Lung (tissue), 12 donors: ENCODE results near the gene EPB41L2. TPM values are rescaled to one million over a fixed set of nuclear protein-coding genes. Genes with fewer than 3 reads are reported as not detected.

Experiments used
- ATAC-seq: fragments of 200-7000 bp; cut with Tn5 transposase; one replicate; pipeline ENCODE4 v1.9.1; 2020; ENCODE audit warnings: moderate number of reproducible peaks; ENCODE audit not compliant: insufficient read depth, low FRiP score
- DNase-seq, 3 donors: peaks; one replicate each; pipeline ENCODE4 v3.0.0-alpha.2; 2013 to 2017
- H3K27ac ChIP-seq, 2 donors: one replicate each; pipeline ENCODE4 v1.5.1; 2013; ENCODE audit warnings: mild to moderate bottlenecking in 2 of 2, moderate library complexity in 2 of 2, control low read depth in 1 of 2, inconsistent platforms in 1 of 2, low read depth in 1 of 2, low read length in 1 of 2
- H3K27me3 ChIP-seq, 3 donors: one replicate each; pipeline ENCODE4 v1.5.1; 2013; ENCODE audit warnings: low read length in 2 of 3; ENCODE audit not compliant: control insufficient read depth in 3 of 3, insufficient read depth in 3 of 3
- H3K36me3 ChIP-seq, 4 donors: one replicate each; pipeline ENCODE4 v1.5.1; 2013; ENCODE audit warnings: low read length in 4 of 4, mild to moderate bottlenecking in 1 of 4, moderate library complexity in 1 of 4; ENCODE audit not compliant: control insufficient read depth in 4 of 4, insufficient read depth in 4 of 4
- H3K4me1 ChIP-seq, 5 donors: one replicate each; pipeline ENCODE4 v1.5.1; 2013; ENCODE audit warnings: low read length in 5 of 5, mild to moderate bottlenecking in 2 of 5, moderate library complexity in 1 of 5; ENCODE audit not compliant: control insufficient read depth in 5 of 5, insufficient read depth in 5 of 5
- H3K4me3 ChIP-seq: one replicate; pipeline ENCODE4 v1.5.1; 2013; ENCODE audit warnings: mild to moderate bottlenecking, control low read depth, moderate library complexity
- H3K9ac ChIP-seq, 2 donors: one replicate each; pipeline ENCODE4 v1.5.1; 2013; ENCODE audit warnings: low read length in 2 of 2, control low read depth in 1 of 2; ENCODE audit not compliant: insufficient read depth in 1 of 2
- H3K9me3 ChIP-seq, 4 donors: one replicate each; pipeline ENCODE4 v1.5.1; 2013; ENCODE audit warnings: low read length in 3 of 4, mild to moderate bottlenecking in 1 of 4, moderate library complexity in 1 of 4; ENCODE audit not compliant: control insufficient read depth in 4 of 4, insufficient read depth in 3 of 4
- CTCF ChIP-seq: IDR thresholded peaks from 2 replicates; pipeline ENCODE4 v1.5.1; 2012; ENCODE audit warnings: mild to moderate bottlenecking; ENCODE audit errors: control extremely low read depth, extremely low read depth
- WGBS, 2 donors: extraction: QIAGEN DNeasy Blood & Tissue Kit; methylation state at CpG; one replicate each; pipeline ENCODE4 v1.1.7; 2013; 5-methylcytosine and 5-hydroxymethylcytosine counted together
- polyA plus RNA-seq, 2 donors: library from polyadenylated mRNA; stranded (reverse); fragments of 200-250 nt; gene quantifications; one replicate each; pipeline ENCODE4 v1.2.1, GENCODE V29; 2013
- total RNA-seq, 2 donors: library from RNA; depleted of rRNA in 1 of 2; stranded (reverse); fragments of >200 nt in 1 of 2; gene quantifications; one replicate each; pipeline ENCODE4 v1.2.1, GENCODE V29; 2014 to 2021
- donor health status: control.
- donor health status: control.
- donor health status: Bipolar disorder and iron deficiency.
- donor health status: healthy.
- donor health status: DM: yes; HTN: yes; CAD: no.

Gene EPB41L2
- total and polyA plus RNA-seq, 4 donors: 21.9 to 265 (median 52.7) TPM

DNA sequence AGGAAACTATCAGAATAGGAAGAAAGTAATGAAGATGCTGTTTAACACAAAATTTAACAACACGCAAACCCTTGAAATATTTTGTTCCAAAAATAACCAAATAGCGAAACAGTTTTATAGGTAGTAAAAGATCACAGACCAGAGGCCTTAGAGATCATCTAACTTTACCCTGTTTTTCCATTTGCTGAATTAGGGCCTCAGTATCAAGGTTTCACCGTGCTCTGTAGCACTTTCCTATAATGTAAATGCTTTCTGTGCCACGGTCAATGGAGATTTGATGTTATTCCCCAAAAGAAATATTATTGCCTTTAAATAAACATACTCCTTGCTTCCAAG lies 23.7 kb downstream of the EPB41L2 start:
- ATAC-seq (no peak), DNase-seq (no peak)
- Histone ChIP-seq H3K4me3 (no peak overlapping the region), H3K36me3 (no peaks in the 10 kb centered on the region), H3K9me3 (no peaks in the 10 kb centered on the region), H3K4me1 (peaks cover 0 to 28% (median 6%) of the 10 kb centered on the region in 5 donors), H3K27me3 (no peaks in the 10 kb centered on the region), H3K27ac (no peak overlapping the region), H3K9ac (no peak overlapping the region)
- 92 to 93% methylated on average over 4 of the region's 4 CpGs for WGBS, 2 donors
- TF ChIP-seq CTCF: no peak

DNA sequence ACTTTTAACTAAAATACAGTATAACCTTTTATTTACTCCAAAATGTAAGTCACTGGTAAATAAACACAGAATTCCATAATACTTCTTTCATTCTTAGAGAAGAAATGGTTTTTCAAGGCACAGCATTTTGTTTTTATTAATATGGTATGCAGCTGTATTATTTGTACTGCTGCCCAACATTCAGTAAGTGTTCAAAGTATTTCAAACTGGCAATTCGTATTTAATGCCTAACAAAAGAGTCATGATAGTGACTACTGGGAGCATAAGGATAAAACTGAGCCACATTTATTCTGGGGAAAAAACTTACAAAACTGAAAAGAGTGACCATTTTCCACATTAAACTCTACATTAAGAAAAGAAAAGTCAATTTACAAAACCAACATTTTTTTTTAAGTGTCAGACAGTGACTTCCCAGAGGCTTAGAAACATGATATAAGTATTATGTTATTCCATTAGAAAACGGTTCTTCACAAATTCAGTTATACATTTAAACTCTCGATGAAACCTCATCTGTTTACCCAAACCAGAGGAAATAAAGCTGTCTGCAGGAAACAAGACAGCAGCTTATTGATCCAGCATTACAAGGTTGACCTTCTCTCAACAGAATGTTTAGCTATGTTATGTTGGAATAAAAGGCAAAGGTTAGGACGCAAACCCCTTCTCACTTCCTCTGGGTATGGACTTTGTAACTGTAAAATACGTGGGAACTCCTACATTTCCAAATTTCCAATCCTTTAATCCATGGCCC lies 24.3 kb downstream of the EPB41L2 start:
- ATAC-seq (no peak), DNase-seq (peak in 2 of 3 donors; percentile 80)

GRCh38 chr6:131037194-131037897 lies 25.7 kb downstream of the EPB41L2 start:
- Histone ChIP-seq H3K4me3 (no peak overlapping the region), H3K36me3 (no peaks in the 10 kb centered on the region), H3K27ac (no peak overlapping the region), H3K4me1 (peaks cover 0 to 28% (median 6%) of the 10 kb centered on the region in 5 donors), H3K9me3 (no peaks in the 10 kb centered on the region), H3K9ac (no peak overlapping the region), H3K27me3 (no peaks in the 10 kb centered on the region)
- no peak for TF ChIP-seq CTCF
- ATAC-seq (no peak), DNase-seq (no peak)
- 85 to 94% methylated on average over 8 of the region's 8 CpGs for WGBS, 2 donors

More for the DNA sequence above, 24.3 kb downstream of the EPB41L2 start:
- no peak overlapping the region for H3K27ac ChIP-seq
- 60 to 84% methylated on average over 5 of the region's 5 CpGs for WGBS, 2 donors
- no peaks in the 10 kb centered on the region for H3K9me3 ChIP-seq
- no peak overlapping the region for H3K4me3 ChIP-seq
- H3K27me3 ChIP-seq: no peaks in the 10 kb centered on the region
- no peak for TF ChIP-seq CTCF
- H3K4me1 ChIP-seq: peaks cover 0 to 28% (median 6%) of the 10 kb centered on the region in 5 donors
- peak overlapping the region in 1 of 2 donors; percentile 43 for H3K9ac ChIP-seq
- H3K36me3 ChIP-seq: no peaks in the 10 kb centered on the region
